Measurements from ENCODE around the gene PEPD.
"Not testable (repeated sequence)": the region's sequence is repeated elsewhere in the genome, so short reads cannot be mapped to it uniquely, and the experiment has no call there.

PEPD gene

DNA sequence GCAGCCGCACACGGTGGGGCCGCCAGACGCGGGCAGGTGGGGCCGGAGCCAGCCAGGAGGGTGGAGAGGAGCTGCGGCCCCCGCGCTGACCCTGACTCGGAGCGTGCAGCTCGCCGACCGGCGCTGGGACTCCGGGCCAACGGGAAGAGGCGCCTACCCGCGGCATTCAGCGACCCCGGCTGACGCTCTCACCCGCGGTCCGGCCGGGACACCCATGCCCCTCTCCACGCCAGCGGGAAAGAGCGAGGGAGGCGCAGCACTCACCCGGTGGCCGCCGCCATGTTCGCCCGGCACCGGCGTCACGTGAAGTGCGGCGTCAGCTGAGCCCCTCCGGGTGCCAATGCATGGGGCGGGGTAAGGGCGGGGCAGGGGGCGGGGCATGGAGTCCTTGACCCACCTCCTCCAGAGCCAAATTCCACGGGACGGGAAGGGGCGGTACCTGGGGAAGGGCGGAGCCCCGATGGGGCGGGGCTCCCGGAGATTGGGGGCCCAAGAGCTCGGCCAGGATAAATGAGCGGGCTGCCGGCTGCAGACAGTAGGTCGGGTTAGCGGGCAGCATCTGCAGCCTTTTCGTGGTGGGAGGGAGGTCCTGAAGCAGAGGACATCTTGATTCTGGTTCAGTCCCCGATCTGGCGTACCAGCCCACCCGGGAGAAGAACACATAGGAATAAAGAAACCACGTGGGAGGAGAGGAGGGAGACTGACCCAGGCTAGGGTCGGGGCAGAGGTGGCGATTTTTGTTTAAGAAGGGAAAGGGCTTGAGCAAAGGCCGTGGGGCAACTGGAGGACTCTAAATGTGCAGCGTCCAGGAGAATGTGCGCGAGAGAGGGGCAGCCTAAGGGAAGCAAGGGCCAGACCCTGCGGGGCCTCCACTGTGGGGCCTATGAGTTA lies at the start of gene PEPD:
PEPD (minus strand) TSS at position 312 of the 891 bp plus-strand sequence; CDS start at position 281, 31 bp downstream.
- DNase-seq (ENCODE audit: low read depth) = peak; percentile 85
- H3K4me3 ChIP-seq (ENCODE audit: control insufficient read depth, low read depth, low read length) = peak within 1 kb of the TSS; percentile 69

DNA sequence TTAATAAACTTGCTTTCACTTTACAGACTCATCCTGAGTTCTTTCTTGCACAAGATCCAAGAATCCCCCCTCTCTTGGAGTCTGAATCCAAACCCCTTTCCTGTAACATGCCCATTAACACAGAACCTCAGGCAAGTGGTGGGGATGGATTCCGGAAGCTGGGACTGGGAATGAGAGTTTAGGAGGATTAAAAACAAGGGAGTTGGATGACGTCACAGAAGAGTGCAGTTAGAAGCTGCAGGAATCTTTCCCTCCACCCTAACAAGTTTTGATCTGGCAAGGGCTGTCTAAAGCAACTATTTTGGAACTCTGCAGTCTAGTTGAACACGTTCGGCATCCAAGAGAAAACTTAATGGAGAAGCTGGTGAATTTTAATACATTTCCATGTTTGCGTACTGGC lies 48.2 kb upstream of the PEPD start:
- TF ChIP-seq, protein P1, sequence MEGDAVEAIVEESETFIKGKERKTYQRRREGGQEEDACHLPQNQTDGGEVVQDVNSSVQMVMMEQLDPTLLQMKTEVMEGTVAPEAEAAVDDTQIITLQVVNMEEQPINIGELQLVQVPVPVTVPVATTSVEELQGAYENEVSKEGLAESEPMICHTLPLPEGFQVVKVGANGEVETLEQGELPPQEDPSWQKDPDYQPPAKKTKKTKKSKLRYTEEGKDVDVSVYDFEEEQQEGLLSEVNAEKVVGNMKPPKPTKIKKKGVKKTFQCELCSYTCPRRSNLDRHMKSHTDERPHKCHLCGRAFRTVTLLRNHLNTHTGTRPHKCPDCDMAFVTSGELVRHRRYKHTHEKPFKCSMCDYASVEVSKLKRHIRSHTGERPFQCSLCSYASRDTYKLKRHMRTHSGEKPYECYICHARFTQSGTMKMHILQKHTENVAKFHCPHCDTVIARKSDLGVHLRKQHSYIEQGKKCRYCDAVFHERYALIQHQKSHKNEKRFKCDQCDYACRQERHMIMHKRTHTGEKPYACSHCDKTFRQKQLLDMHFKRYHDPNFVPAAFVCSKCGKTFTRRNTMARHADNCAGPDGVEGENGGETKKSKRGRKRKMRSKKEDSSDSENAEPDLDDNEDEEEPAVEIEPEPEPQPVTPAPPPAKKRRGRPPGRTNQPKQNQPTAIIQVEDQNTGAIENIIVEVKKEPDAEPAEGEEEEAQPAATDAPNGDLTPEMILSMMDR (conservative IDR thresholded peaks at IDR 0.05; ENCODE audit: control insufficient read depth, insufficient read depth, low read depth, low read length) = no peak
- no peak for DNase-seq (ENCODE audit: low read depth)
- H3K4me3 ChIP-seq (ENCODE audit: control insufficient read depth, low read depth, low read length) = no peak overlapping the region

More for the DNA sequence above, at the start of gene PEPD:
- TF ChIP-seq, protein P1 (conservative IDR thresholded peaks at IDR 0.05; ENCODE audit: control insufficient read depth, insufficient read depth, low read depth, low read length) = no peak

DNA sequence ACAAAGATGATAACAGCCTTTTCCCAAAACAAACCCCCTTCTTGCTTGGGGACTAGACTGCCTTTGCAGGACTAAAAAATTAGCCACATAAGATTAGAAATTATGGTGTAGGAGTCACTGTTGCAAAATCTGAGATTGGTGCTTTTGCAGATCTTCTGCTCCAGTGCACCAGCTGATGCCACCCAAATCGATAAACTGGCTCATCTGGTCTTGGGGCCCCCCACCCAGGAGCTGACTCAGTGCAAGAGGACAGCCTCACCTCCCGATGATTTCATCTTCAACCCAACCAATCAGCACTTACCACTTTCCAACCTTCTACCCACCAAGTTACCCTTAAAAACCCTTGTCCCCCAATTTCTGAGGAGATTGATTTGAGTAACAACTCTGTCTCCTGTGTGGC lies 47.1 kb upstream of the PEPD start:
- TF ChIP-seq, protein P1 (conservative IDR thresholded peaks at IDR 0.05; ENCODE audit: control insufficient read depth, insufficient read depth, low read depth, low read length) = no peak
- no peak overlapping the region for H3K4me3 ChIP-seq (ENCODE audit: control insufficient read depth, low read depth, low read length)
- DNase-seq (ENCODE audit: low read depth) = no peak

DNA sequence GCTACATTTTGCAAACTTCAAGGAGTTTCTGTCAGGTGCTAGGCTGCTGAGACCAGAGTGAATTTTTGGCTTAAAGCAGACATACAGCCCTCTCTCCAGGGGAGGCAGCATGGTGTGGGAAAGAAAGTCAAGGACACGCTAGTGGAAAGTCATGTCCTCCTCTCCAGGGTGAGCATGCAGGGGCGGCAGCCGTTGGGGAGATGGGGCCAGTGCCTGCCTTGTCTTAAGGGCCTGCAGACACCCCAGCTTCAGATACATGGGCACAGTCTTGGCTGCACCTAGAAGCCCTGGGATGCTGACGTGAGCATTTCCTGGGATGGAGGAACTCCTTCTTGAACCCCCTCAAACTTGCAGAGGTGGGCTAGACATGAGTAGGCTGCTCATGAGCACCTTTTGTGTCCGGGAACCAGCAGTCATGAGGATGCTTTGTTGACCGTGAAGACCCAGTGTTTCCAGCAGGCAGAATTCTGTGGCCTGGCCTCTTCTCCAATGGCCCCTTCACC lies 43.3 kb upstream of the PEPD start:
- DNase-seq (ENCODE audit: low read depth) = no peak
- TF ChIP-seq, protein P1 (conservative IDR thresholded peaks at IDR 0.05; ENCODE audit: control insufficient read depth, insufficient read depth, low read depth, low read length) = no peak
- no peak overlapping the region for H3K4me3 ChIP-seq (ENCODE audit: control insufficient read depth, low read depth, low read length)

DNA sequence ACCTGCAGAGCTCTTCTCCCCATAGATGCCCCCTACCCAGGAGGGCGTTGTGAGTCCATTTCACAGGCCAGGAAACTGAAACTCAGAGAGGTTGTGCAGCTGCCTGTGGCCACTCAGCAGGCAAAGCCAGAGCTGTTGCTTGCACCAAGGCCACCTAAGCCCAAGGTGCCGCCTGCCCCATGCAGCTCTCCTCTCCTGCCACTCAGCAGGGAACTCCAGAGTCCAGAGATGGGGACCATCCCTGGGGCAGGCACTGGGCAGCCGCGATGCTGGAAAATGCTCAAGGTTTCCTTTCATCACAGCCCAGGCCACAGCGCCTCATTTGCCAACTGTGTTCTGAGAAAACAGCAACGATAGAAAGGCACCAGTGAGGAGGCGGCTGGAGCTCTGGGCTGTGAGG lies 41.0 kb upstream of the PEPD start:
- TF ChIP-seq, protein P1 (conservative IDR thresholded peaks at IDR 0.05; ENCODE audit: control insufficient read depth, insufficient read depth, low read depth, low read length) = no peak
- no peak for DNase-seq (ENCODE audit: low read depth)
- no peak overlapping the region for H3K4me3 ChIP-seq (ENCODE audit: control insufficient read depth, low read depth, low read length)

DNA sequence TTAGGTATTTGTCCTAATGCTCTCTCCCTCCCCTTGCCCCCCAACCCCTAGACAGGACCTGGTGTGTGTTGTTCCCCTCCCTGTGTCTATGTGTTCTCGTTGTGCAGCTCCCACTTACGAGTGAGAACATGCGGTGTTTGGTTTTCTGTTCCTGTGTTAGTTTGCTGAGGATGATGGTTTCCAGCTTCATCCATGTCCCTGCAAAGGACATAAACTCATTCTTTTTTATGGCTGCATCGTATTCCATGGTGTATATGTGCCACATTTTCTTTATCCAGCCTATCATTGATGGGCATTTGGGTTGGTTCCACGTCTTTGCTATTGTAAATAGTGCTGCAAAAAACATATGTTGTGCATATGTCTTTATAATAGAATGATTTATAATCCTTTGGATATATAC lies 40.1 kb upstream of the PEPD start:
- H3K4me3 ChIP-seq (ENCODE audit: control insufficient read depth, low read depth, low read length); DNase-seq (ENCODE audit: low read depth): not testable (repeated sequence)

DNA sequence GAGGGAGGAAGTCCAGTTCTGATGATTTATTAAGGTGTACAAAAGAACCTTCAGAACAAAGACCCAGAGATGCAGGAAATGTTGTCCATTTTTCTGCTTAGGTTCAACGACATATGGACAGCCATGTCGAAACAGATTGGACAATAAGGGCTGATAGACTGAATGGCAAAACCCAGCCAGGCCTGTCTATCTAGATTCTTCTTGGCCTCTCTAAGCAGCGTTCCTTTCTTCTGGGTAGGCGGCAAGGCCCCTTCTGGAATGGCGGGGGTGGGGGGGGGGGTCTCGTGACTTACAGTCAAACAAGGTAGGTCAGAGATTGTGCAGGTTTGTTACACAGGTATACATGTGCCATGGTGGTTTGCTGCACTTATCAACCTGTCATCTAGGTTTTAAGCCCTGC lies 39.7 kb upstream of the PEPD start:
- no peak overlapping the region for H3K4me3 ChIP-seq (ENCODE audit: control insufficient read depth, low read depth, low read length)
- TF ChIP-seq, protein P1 (conservative IDR thresholded peaks at IDR 0.05; ENCODE audit: control insufficient read depth, insufficient read depth, low read depth, low read length) = no peak
- no peak for DNase-seq (ENCODE audit: low read depth)
